Natural killer cell (primary cell): ENCODE measurements around the gene CRYBA4. TPM values are rescaled to one million over a fixed set of nuclear protein-coding genes. Genes with fewer than 3 reads are reported as not detected.
"Not testable (repeated sequence)": the region's sequence is repeated elsewhere in the genome, so short reads cannot be mapped to it uniquely, and the experiment has no call there.

Experiments
- ATAC-seq, 3 donors: fragments of 150-1000 bp in 2 of 3; fragments of 200-7000 bp in 1 of 3; cut with Tn5 transposase; 1 replicate in 1 of 3; 2 replicates in 2 of 3; pipeline ENCODE4 v1.10.0; 2021; ENCODE audit warnings: mild to moderate bottlenecking in 2 of 3, moderate library complexity in 2 of 3
- DNase-seq, 2 donors: peaks; one replicate each; pipeline versions ENCODE4 v3.0.0 to v3.0.0-alpha.2; 2013 to 2021; ENCODE audit warnings: mixed read lengths in 1 of 2
- H3K27ac ChIP-seq: one replicate; pipeline ENCODE4 v1.5.1; 2013; ENCODE audit warnings: mild to moderate bottlenecking, low read length
- H3K27me3 ChIP-seq: one replicate; pipeline ENCODE4 v1.6.1; 2013; ENCODE audit warnings: low read length; ENCODE audit not compliant: control insufficient read depth, insufficient read depth
- H3K36me3 ChIP-seq: one replicate; pipeline ENCODE4 v1.6.1; 2013; ENCODE audit warnings: low read length; ENCODE audit not compliant: control insufficient read depth, insufficient read depth
- H3K4me1 ChIP-seq: one replicate; pipeline ENCODE4 v1.6.1; 2013; ENCODE audit warnings: low read length; ENCODE audit not compliant: control insufficient read depth, insufficient read depth
- H3K4me3 ChIP-seq: one replicate; pipeline ENCODE4 v1.5.1; 2013; ENCODE audit warnings: low read length
- H3K9me3 ChIP-seq: one replicate; pipeline ENCODE4 v1.6.1; 2013; ENCODE audit warnings: low read length; ENCODE audit not compliant: control insufficient read depth, insufficient read depth
- H3K27ac Mint-ChIP-seq, 2 donors: one replicate each; pipeline ENCODE4 v1.8.0; 2022; ENCODE audit warnings: mild to moderate bottlenecking in 2 of 2, mixed read lengths in 2 of 2, moderate library complexity in 1 of 2
- H3K27me3 Mint-ChIP-seq, 2 donors: one replicate each; pipeline ENCODE4 v1.8.0; 2022; ENCODE audit warnings: low read depth in 2 of 2, mixed read lengths in 2 of 2
- H3K36me3 Mint-ChIP-seq: one replicate; pipeline ENCODE4 v1.8.0; 2022; ENCODE audit warnings: mixed read lengths
- H3K4me1 Mint-ChIP-seq, 2 donors: one replicate each; pipeline ENCODE4 v1.8.0; 2022; ENCODE audit warnings: mixed read lengths in 2 of 2
- H3K4me3 Mint-ChIP-seq: one replicate; pipeline ENCODE4 v1.8.0; 2022; ENCODE audit warnings: mild to moderate bottlenecking, moderate library complexity, mixed read lengths
- H3K9me3 Mint-ChIP-seq, 2 donors: one replicate each; pipeline ENCODE4 v1.8.0; 2022; ENCODE audit warnings: mixed read lengths in 2 of 2
- WGBS: methylation state at CpG from one replicate; pipeline ENCODE4 v1.1.7; 2013; ENCODE audit warnings: missing lambda C conversion rate; ENCODE audit not compliant: insufficient coverage; 5-methylcytosine and 5-hydroxymethylcytosine counted together
- intact Hi-C: fragments of 100-400 bp; cut with micrococcal nuclease; formaldehyde crosslinking; loops from one replicate; pipeline ENCODE4 v1.14.2; 2022
- total RNA-seq, 4 donors: library from RNA; stranded (reverse); fragments of 120-200 nt in 1 of 4; gene quantifications; one replicate each; pipeline versions ENCODE4 v1.2.3 to v1.2.4, GENCODE V29; 2013 to 2022
- TF ChIP-seq, protein P1 (sequence below): fragments of 200-600 bp; IDR thresholded peaks from one replicate; pipeline ENCODE4 v1.8.0; 2022; ENCODE audit warnings: antibody characterized with exemption

CRYBA4 gene
- total RNA-seq, 3 donors from 2014 or later (not counting 1 experiment from before 2014, with no cell fraction given): 0.59 TPM; not detected in 2

DNA sequence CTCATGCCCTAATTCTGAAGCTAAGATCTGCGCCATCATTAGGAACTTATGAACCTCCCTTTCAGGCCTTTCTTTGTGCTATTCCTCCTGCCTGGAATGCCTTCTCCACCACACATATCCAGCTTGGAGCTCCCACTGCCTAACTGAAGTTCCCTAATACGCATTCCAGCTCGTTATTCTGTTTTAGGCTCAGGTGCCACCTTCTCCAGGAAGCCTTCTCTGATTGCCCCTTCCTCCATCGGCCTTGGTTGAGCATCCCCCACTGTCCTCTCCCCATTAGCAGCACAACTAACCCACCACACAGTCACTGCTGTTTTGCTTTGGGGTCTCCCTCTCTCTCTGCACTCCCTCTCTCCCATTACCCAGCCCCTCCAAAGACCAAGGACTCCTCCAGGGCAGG lies 9.1 kb upstream of the CRYBA4 start:
- no peak for DNase-seq
- TF ChIP-seq, protein P1, sequence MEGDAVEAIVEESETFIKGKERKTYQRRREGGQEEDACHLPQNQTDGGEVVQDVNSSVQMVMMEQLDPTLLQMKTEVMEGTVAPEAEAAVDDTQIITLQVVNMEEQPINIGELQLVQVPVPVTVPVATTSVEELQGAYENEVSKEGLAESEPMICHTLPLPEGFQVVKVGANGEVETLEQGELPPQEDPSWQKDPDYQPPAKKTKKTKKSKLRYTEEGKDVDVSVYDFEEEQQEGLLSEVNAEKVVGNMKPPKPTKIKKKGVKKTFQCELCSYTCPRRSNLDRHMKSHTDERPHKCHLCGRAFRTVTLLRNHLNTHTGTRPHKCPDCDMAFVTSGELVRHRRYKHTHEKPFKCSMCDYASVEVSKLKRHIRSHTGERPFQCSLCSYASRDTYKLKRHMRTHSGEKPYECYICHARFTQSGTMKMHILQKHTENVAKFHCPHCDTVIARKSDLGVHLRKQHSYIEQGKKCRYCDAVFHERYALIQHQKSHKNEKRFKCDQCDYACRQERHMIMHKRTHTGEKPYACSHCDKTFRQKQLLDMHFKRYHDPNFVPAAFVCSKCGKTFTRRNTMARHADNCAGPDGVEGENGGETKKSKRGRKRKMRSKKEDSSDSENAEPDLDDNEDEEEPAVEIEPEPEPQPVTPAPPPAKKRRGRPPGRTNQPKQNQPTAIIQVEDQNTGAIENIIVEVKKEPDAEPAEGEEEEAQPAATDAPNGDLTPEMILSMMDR: no peak
- ATAC-seq: no peak
- Mint-ChIP-seq H3K4me3 (no peak overlapping the region), H3K36me3 (no peaks in the 10 kb centered on the region), H3K4me1 (peaks cover 58 to 67% of the 10 kb centered on the region in 2 donors), H3K27me3 (no peaks in the 10 kb centered on the region), H3K9me3 (peaks cover 0 to 2% of the 10 kb centered on the region in 2 donors), H3K27ac (no peak overlapping the region)
- Histone ChIP-seq H3K27me3 (no peaks in the 10 kb centered on the region), H3K27ac (no peak overlapping the region), H3K9me3 (no peaks in the 10 kb centered on the region), H3K4me3 (no peak overlapping the region), H3K4me1 (peaks cover 46% of the 10 kb centered on the region), H3K36me3 (no peaks in the 10 kb centered on the region)
- intact Hi-C loops: no loop called here
- 96% methylated on average over 4 of the region's 4 CpGs for WGBS

DNA sequence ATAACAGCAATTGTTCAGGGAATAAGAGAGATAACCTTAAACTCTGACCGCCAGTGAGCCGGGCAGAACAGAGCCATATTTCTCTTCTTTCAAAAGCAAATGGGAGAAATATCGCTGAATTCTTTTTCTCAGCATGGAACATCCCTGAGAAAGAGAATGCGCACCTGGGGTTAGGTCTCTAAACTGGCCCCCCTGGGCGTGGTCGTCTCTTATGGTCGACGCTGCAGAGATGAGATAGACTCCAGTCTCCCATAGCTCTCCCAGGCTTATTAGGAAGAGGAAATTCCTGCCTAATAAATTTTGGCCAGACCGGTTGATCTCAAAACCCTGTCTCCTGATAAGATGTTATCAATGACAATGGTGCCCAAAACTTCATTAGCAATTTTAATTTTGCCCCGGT lies 8.0 kb upstream of the CRYBA4 start:
- H3K4me3 Mint-ChIP-seq, DNase-seq, H3K36me3 Mint-ChIP-seq, H3K36me3 ChIP-seq, H3K9me3 Mint-ChIP-seq, H3K9me3 ChIP-seq, intact Hi-C loops, H3K27me3 Mint-ChIP-seq, H3K27ac Mint-ChIP-seq, H3K4me3 ChIP-seq, ATAC-seq, H3K27me3 ChIP-seq, H3K27ac ChIP-seq: not testable (repeated sequence)
- H3K4me1 ChIP-seq: peaks cover 52% of the 10 kb centered on the region
- H3K4me1 Mint-ChIP-seq: peaks cover 54 to 73% of the 10 kb centered on the region in 2 donors
- 59% methylated on average over 10 of the region's 10 CpGs for WGBS

DNA sequence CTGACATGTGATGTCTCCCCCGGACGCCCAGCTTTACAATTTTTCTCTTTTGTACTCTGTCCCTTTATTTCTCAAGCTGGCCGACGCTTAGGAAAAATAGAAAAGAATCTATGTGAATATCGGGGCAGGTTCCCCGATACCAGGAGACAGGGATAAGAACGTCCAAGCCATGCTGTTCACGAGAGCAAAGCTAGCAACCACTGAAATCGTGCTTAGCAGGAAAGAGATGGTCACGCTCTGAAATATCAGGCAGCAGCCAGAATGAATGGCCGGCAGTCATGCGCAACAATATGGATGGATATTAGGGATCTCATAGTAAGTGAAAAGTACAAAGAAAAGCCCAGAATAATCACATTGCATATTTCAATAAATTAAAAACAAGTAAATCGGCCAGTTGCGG lies 7.4 kb upstream of the CRYBA4 start:
- Mint-ChIP-seq H3K27me3 (no peaks in the 10 kb centered on the region), H3K36me3 (no peaks in the 10 kb centered on the region), H3K4me3 (no peak overlapping the region), H3K9me3 (no peaks in the 10 kb centered on the region), H3K27ac (no peak overlapping the region), H3K4me1 (peaks cover 49 to 73% of the 10 kb centered on the region in 2 donors)
- H3K27ac ChIP-seq: no peak overlapping the region
- H3K36me3 ChIP-seq: no peaks in the 10 kb centered on the region
- H3K27me3 ChIP-seq: no peaks in the 10 kb centered on the region
- DNase-seq: no peak
- peaks cover 52% of the 10 kb centered on the region for H3K4me1 ChIP-seq
- no peak for ATAC-seq
- no peaks in the 10 kb centered on the region for H3K9me3 ChIP-seq
- no peak overlapping the region for H3K4me3 ChIP-seq
- 94% methylated on average over 14 of the region's 14 CpGs for WGBS
- TF ChIP-seq, protein P1: no peak
- intact Hi-C loops: no loop called here

- DNase-seq: no peak
- TF ChIP-seq, protein P1: no peak
- Histone ChIP-seq H3K27me3 (no peaks in the 10 kb centered on the region), H3K4me1 (peaks cover 48% of the 10 kb centered on the region), H3K9me3 (no peaks in the 10 kb centered on the region), H3K4me3 (no peak overlapping the region), H3K27ac (no peak overlapping the region), H3K36me3 (no peaks in the 10 kb centered on the region)
- H3K27me3 Mint-ChIP-seq: no peaks in the 10 kb centered on the region
- no peak for ATAC-seq
- no peaks in the 10 kb centered on the region for H3K36me3 Mint-ChIP-seq
- intact Hi-C loops: no loop called here
- H3K9me3 Mint-ChIP-seq: no peaks in the 10 kb centered on the region
- no peak overlapping the region for H3K4me3 Mint-ChIP-seq
- H3K4me1 Mint-ChIP-seq: peaks cover 41 to 65% of the 10 kb centered on the region in 2 donors
- 32% methylated on average over 2 of the region's 5 CpGs for WGBS
- no peak overlapping the region for H3K27ac Mint-ChIP-seq
These were observed 6.6 kb upstream of the CRYBA4 start for GRCh38 chr22:26615149-26615548.
